ENCODE measurements around the gene F2R. TPM values are rescaled to one million over a fixed set of nuclear protein-coding genes. Genes with fewer than 3 reads are reported as not detected.
"Not testable (repeated sequence)": the region's sequence is repeated elsewhere in the genome, so short reads cannot be mapped to it uniquely, and the experiment has no call there.

The F2R gene
- total and polyA plus RNA-seq, 9 donors = 15.3 to 42.2 (median 25.6) TPM

DNA sequence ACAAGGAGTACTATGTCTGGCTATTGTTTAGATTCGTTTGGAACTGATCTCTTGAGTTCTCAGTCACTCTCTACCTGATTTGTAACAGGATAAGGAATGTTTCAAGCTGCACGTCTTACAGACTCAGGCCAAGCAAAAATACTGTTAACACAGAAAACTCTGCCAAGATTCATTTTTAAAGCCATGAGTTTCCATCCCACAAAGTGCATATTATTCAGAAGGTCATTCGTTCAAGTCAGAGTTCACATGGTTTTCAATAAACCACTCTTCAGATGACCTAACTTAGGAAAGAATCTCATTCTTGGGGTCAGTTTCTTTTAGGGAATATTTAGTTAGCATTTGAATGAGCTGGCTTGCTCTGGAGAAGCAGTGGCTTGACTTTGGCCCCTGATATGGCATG, 49.3 kb downstream of the F2R start:
- Histone ChIP-seq H3K27me3 (ENCODE audit: control insufficient read depth, insufficient read depth, low read length) (no peaks in the 10 kb centered on the region), H3K36me3 (ENCODE audit: control insufficient read depth, insufficient read depth, low read length) (no peaks in the 10 kb centered on the region), H3K4me1 (ENCODE audit: control insufficient read depth, insufficient read depth, low read length) (no peaks in the 10 kb centered on the region), H3K9me3 (replicated peaks; ENCODE audit: control insufficient read depth, low read depth, low read length) (no peaks in the 10 kb centered on the region), H3K27ac (ENCODE audit: low read length) (no peak overlapping the region), H3K4me3 (ENCODE audit: low read length) (no peak overlapping the region)
- peak; percentile 9 for DNase-seq
- WGBS (ENCODE audit: insufficient coverage) = 40% methylated on average over 1 of the region's 3 CpGs

- WGBS (ENCODE audit: insufficient coverage) = 83% methylated on average over 1 of the region's 2 CpGs
- no peaks in the 10 kb centered on the region for H3K9me3 ChIP-seq (replicated peaks; ENCODE audit: control insufficient read depth, low read depth, low read length)
- H3K4me1 ChIP-seq (ENCODE audit: control insufficient read depth, insufficient read depth, low read length) = no peaks in the 10 kb centered on the region
- no peak overlapping the region for H3K27ac ChIP-seq (ENCODE audit: low read length)
- H3K27me3 ChIP-seq (ENCODE audit: control insufficient read depth, insufficient read depth, low read length) = no peaks in the 10 kb centered on the region
- H3K4me3 ChIP-seq (ENCODE audit: low read length) = no peak overlapping the region
- no peak for DNase-seq
- no peaks in the 10 kb centered on the region for H3K36me3 ChIP-seq (ENCODE audit: control insufficient read depth, insufficient read depth, low read length)
Observed at GRCh38 chr5:76766746-76767145, 50.8 kb downstream of the F2R start.

GRCh38 chr5:76771041-76771440, 55.1 kb downstream of the F2R start:
- H3K4me1 ChIP-seq (ENCODE audit: control insufficient read depth, insufficient read depth, low read length); H3K27ac ChIP-seq (ENCODE audit: low read length); DNase-seq; H3K4me3 ChIP-seq (ENCODE audit: low read length); H3K36me3 ChIP-seq (ENCODE audit: control insufficient read depth, insufficient read depth, low read length); H3K27me3 ChIP-seq (ENCODE audit: control insufficient read depth, insufficient read depth, low read length); H3K9me3 ChIP-seq (replicated peaks; ENCODE audit: control insufficient read depth, low read depth, low read length): not testable (repeated sequence)
- 95% methylated on average over 13 of the region's 14 CpGs for WGBS (ENCODE audit: insufficient coverage)

DNA sequence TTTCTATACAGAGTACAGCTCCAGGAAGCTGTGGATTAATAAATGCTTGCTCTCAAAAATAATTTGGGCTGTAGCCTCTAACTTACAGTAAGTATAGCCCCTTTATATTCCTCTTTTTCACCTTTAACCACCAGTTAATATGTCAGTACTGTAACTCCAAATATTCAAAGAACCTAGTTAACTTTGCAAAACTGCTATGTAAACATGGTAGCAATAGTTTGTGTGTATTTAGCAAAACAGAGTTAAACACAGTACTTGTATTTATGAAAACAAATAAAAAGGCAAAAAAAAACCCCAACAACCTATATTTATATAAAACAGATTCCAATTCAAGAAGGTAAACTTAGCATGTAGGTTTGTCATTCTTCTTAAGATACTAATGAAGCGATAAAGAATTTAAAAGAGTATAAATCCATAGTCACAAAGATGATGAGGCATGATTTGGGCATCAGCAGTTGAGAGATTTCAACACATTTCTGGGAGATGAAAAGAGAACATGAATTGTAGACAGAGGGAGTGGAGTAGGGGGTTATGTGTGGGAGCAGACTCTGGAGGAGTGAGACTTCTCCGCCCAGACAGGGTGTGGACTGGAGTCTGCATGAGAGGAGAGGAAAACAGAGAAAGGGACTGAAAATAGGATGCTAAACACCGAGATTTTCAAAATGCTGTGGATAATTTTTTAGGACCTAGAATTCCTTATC, 55.9 kb downstream of the F2R start:
- DNase-seq = no peak
- 50% methylated on average over 1 of the region's 3 CpGs for WGBS (ENCODE audit: insufficient coverage)
- no peak overlapping the region for H3K27ac ChIP-seq (ENCODE audit: low read length)
- no peaks in the 10 kb centered on the region for H3K36me3 ChIP-seq (ENCODE audit: control insufficient read depth, insufficient read depth, low read length)
- no peaks in the 10 kb centered on the region for H3K4me1 ChIP-seq (ENCODE audit: control insufficient read depth, insufficient read depth, low read length)
- no peak overlapping the region for H3K4me3 ChIP-seq (ENCODE audit: low read length)
- H3K9me3 ChIP-seq (replicated peaks; ENCODE audit: control insufficient read depth, low read depth, low read length) = no peaks in the 10 kb centered on the region
- no peaks in the 10 kb centered on the region for H3K27me3 ChIP-seq (ENCODE audit: control insufficient read depth, insufficient read depth, low read length)

DNA sequence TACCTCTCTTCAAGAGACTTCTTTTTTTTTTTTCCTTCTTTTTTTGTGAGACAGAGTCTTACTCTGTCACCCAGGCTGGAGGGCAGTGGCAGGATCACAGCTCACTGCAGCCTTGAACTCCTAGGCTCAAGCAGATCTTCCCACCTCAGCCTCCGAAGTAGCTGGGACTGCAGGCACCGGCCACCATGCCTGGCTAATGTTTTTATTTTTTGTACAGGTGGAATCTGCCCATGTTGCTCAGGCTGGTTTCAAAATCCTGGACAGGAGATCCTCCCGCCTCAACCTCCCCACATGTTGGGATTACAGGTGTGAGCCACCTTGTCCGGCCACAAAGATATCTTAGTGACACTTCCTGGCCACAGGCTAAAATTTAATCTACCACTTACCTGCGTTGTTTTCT, 60.0 kb downstream of the F2R start:
- Histone ChIP-seq H3K4me1 (ENCODE audit: control insufficient read depth, insufficient read depth, low read length) (no peaks in the 10 kb centered on the region), H3K27ac (ENCODE audit: low read length) (no peak overlapping the region), H3K9me3 (replicated peaks; ENCODE audit: control insufficient read depth, low read depth, low read length) (no peaks in the 10 kb centered on the region), H3K27me3 (ENCODE audit: control insufficient read depth, insufficient read depth, low read length) (no peaks in the 10 kb centered on the region), H3K36me3 (ENCODE audit: control insufficient read depth, insufficient read depth, low read length) (no peaks in the 10 kb centered on the region), H3K4me3 (ENCODE audit: low read length) (no peak overlapping the region)
- DNase-seq = no peak
- WGBS (ENCODE audit: insufficient coverage) = 75% methylated on average over 2 of the region's 5 CpGs

DNA sequence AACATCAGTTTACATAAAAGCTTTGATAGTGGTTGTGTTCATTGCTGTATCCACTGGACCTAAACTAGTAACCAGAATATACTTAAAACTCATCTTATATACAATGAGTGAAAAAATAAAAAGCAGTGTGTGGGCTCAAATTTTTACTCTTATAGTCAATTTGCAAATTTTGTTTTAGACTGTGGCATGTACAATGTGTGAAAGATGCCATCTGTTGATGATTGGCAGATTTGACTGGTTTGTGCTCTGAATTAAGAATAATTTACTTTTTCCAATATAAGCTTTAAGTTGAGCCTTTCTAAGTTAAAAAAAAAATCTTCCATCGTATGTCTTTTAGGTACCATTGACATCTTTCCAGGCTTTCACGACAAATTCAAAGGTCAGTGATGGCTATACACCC, 60.5 kb downstream of the F2R start:
- H3K9me3 ChIP-seq (replicated peaks; ENCODE audit: control insufficient read depth, low read depth, low read length) = no peaks in the 10 kb centered on the region
- H3K36me3 ChIP-seq (ENCODE audit: control insufficient read depth, insufficient read depth, low read length) = no peaks in the 10 kb centered on the region
- H3K27me3 ChIP-seq (ENCODE audit: control insufficient read depth, insufficient read depth, low read length) = no peaks in the 10 kb centered on the region
- H3K4me1 ChIP-seq (ENCODE audit: control insufficient read depth, insufficient read depth, low read length) = no peaks in the 10 kb centered on the region
- WGBS (ENCODE audit: insufficient coverage) = no CpG with 5 or more reads among the region's 2 CpGs
- no peak for DNase-seq
- H3K27ac ChIP-seq (ENCODE audit: low read length) = no peak overlapping the region
- no peak overlapping the region for H3K4me3 ChIP-seq (ENCODE audit: low read length)

- H3K27me3 ChIP-seq (ENCODE audit: control insufficient read depth, insufficient read depth, low read length); DNase-seq; H3K27ac ChIP-seq (ENCODE audit: low read length); H3K4me1 ChIP-seq (ENCODE audit: control insufficient read depth, insufficient read depth, low read length); H3K4me3 ChIP-seq (ENCODE audit: low read length); H3K9me3 ChIP-seq (replicated peaks; ENCODE audit: control insufficient read depth, low read depth, low read length); H3K36me3 ChIP-seq (ENCODE audit: control insufficient read depth, insufficient read depth, low read length): not testable (repeated sequence)
- whole genome bisulfite sequencing (ENCODE audit: insufficient coverage) = 92% methylated on average over 4 of the region's 4 CpGs
Observed at GRCh38 chr5:76780616-76781015, 64.7 kb downstream of the F2R start.

DNA sequence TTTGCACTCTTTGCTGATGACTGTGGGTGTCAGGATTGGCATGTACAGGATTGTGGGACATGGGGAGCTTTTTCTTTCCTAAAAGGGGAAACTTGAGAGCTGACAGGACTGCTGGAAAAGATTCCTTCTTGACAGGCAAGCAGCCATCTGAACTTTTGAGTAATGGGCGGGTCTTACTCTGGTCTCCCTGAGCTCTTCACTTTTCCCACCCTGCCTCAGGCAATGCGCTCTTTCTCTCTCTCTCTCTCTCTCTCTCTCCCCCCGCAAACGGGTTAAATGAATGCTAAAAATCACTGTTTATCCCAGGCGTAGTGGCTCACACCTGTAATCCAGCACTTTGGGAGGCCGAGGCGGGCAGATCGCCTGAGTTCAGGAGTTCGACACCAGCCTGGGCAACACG, 65.8 kb downstream of the F2R start:
- 83% methylated on average over 3 of the region's 10 CpGs for WGBS (ENCODE audit: insufficient coverage)
- no peaks in the 10 kb centered on the region for H3K27me3 ChIP-seq (ENCODE audit: control insufficient read depth, insufficient read depth, low read length)
- no peak for DNase-seq
- no peaks in the 10 kb centered on the region for H3K36me3 ChIP-seq (ENCODE audit: control insufficient read depth, insufficient read depth, low read length)
- peaks cover 3% of the 10 kb centered on the region for H3K4me1 ChIP-seq (ENCODE audit: control insufficient read depth, insufficient read depth, low read length)
- no peak overlapping the region for H3K27ac ChIP-seq (ENCODE audit: low read length)
- no peaks in the 10 kb centered on the region for H3K9me3 ChIP-seq (replicated peaks; ENCODE audit: control insufficient read depth, low read depth, low read length)
- H3K4me3 ChIP-seq (ENCODE audit: low read length) = no peak overlapping the region

- H3K4me1 ChIP-seq (ENCODE audit: control insufficient read depth, insufficient read depth, low read length) = peaks cover 9% of the 10 kb centered on the region
- H3K9me3 ChIP-seq (replicated peaks; ENCODE audit: control insufficient read depth, low read depth, low read length) = no peaks in the 10 kb centered on the region
- no peaks in the 10 kb centered on the region for H3K27me3 ChIP-seq (ENCODE audit: control insufficient read depth, insufficient read depth, low read length)
- no peak overlapping the region for H3K4me3 ChIP-seq (ENCODE audit: low read length)
- H3K27ac ChIP-seq (ENCODE audit: low read length) = no peak overlapping the region
- no peaks in the 10 kb centered on the region for H3K36me3 ChIP-seq (ENCODE audit: control insufficient read depth, insufficient read depth, low read length)
- 94% methylated on average over 2 of the region's 3 CpGs for WGBS (ENCODE audit: insufficient coverage)
- DNase-seq = no peak
Observed at GRCh38 chr5:76782444-76782843, 66.5 kb downstream of the F2R start.

Measured in muscle of leg (tissue), 11 donors.